Stimulated activated CD4-positive, alpha-beta T cell treated with anti-CD3 and anti-CD28 coated beads, Interleukin-4, amount 100 ng/mL, for 4 hours (primary cell): Measurements from ENCODE around the gene DPAGT1.
A peak's percentile ranks its signal among the peaks of the same experiment; 100 is the strongest.
"Not testable (repeated sequence)": the region's sequence is repeated elsewhere in the genome, so short reads cannot be mapped to it uniquely, and the experiment has no call there.

Source experiments
- DNase-seq, 2 experiments: peaks; one replicate each; pipeline ENCODE4 v3.0.0-alpha.2; 2020

Gene DPAGT1

GRCh38 chr11:119115484-119116234 is 14.0 kb upstream of the DPAGT1 start:
- DNase-seq, result no peak

- no peak for DNase-seq
These were observed 12.7 kb upstream of the DPAGT1 start for GRCh38 chr11:119114351-119114750.

DNA sequence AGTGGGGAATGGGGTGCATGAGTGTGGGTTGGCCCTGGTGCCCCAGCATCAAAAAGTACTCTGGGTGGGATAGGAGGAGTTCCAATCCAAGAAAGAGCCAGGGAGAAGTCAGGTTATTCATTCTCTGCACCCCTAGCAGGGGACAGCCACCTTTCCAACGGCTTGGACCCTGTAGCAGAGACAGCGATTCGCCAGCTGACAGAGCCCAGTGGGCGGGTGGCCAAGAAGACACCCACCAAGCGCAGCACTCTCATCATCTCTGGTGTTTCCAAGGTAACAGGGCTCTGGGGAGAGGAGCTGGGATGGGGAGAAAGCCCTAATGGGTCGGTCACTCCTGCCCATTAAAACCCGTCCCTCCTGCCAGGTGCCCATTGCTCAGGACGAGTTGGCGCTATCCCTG is 12.1 kb upstream of the DPAGT1 start:
- DNase-seq, result no peak

- no peak for DNase-seq
These were observed 10.8 kb upstream of the DPAGT1 start for GRCh38 chr11:119112314-119113020.

GRCh38 chr11:119111361-119111925 is 9.8 kb upstream of the DPAGT1 start:
- no peak for DNase-seq

DNA sequence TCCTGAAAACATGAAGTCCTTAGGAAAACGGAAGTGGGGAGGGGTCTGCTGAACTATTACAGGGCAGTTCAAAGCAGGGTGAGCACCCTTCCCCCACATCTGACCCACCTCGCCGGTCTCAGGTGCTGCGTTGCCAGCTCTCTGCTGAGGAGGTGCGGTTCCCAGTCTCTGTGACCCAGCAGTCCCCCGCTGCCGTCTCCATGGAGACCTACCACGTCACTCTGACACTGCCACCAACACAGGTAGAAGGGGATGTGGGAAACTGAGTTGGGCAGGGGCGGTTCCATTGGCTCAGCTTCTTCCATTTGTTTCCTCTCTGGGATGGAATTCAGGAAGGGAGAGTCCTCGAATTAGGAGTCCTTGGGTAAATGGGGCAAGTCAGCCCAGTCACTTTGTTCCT is 8.8 kb upstream of the DPAGT1 start:
- DNase-seq, result no peak

GRCh38 chr11:119109843-119110242 is 8.2 kb upstream of the DPAGT1 start:
- DNase-seq, result no peak

- no peak for DNase-seq
These were observed 7.2 kb upstream of the DPAGT1 start for GRCh38 chr11:119108857-119109221.

GRCh38 chr11:119108146-119108856 is 6.6 kb upstream of the DPAGT1 start:
- DNase-seq, result peak in 1 of 2 experiments; percentile 16

DNA sequence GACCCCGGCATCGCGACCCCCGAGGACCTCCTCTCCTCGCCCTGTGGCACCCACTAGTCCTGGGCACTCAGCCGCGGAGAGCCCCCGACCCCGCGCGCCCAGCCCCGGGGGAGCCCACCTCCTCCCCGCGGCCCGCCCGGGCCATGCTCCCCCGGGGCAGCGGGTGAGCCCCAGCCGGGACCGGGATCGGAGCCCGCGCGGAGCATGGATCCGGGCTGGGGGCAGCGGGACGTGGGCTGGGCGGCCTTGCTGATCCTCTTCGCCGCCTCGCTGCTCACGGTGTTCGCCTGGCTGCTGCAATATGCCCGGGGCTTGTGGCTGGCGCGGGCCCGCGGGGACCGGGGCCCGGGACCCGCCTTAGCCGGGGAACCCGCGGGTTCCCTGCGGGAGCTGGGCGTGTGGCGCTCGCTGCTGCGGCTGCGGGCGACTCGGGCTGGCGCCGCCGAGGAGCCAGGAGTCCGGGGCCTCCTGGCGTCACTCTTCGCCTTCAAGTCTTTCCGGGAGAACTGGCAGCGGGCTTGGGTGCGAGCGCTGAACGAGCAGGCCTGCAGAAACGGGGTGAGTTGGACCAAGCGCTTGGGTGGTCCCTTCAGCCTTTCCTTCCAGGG is 6.0 kb upstream of the DPAGT1 start:
- DNase-seq, result no peak

- peak; percentile 88 to 93 for DNase-seq
These were observed 5.2 kb upstream of the DPAGT1 start, which contains the start of gene C2CD2L for GRCh38 chr11:119106564-119107537. Gene C2CD2L (plus strand): TSS chr11:119107344. CDS start chr11:119107742, 398 bp downstream.

DNA sequence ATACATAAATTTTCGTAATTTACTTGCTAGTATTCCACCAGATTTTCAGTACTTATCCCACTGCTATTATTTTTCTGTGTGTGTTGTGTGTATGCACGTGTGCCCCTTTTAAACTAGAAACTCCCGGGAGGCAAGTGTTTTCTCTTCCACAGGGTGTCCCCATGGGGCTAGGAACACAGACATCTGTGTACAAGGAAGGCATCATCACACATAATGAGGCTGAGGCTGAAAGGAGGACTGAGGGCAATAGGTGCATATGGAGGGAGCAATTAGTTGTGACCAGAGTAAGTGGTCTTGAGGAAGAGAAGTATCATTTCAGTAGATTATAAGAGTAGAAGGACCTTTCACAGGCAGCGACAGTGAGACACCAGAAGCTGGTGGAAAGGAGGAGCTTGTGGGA is 2.1 kb upstream of the DPAGT1 start:
- no peak for DNase-seq

DNA sequence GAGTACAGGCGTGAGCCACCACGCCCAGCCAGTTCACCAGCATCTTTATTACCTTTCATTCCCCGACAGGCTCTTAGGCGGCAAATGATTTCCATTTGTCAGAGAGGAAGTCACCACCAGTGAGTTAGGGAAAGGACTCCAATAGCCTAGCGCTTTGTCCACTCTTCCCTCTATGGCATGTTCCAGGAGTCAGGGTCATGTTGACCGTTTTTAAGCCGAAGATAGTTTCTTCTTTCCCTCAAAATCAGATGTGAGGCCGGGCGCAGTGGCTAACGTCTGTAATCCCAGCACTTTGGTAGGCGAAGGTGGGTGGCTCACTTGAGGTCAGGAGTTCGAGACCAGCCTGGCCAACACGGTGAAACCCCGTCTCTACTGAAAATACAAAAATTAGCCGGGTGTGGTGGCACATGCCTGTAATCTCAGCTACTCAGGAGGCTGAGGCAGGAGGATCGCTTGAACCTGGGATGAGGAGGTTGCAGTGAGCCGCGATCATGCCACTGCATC is 1.6 kb upstream of the DPAGT1 start:
- DNase-seq, result not testable (repeated sequence)

GRCh38 chr11:119100994-119101758 is 477 bp downstream of the DPAGT1 start:
- DNase-seq, result no peak

DNA sequence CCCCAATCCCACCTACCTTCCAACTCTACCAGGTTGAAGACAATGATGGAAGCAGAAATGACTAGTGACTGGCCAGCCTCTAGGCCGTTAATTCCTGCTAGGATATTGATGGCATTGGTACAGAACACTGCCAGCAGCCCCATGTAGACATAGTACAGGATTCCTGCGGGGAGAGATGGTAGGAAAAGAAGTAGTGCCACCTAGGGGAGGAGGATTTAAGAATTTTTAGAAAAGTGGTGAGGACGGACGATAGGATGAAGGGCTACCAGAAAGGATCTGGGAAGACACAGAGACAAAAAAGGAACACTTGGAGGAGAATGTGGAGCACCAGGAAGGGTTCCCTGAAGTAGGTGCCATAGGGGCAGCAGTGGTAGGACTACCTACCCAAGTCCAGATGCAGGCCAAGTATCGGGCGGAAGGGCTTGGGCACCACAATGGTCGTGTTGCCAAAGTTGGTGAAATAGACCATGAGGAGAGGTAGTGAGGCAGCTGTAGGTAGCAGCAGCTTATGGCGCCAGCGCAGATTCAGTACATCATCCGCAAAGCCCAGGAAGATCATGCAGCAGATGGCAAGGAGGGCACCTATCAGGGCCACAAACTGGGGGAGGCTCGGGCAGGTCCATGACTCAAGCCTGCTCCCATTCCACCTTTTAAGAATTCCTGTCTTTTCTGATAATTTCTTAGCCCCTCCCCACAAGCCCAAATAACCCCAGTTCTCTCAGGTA is 1.2 kb downstream of the DPAGT1 start:
- DNase-seq, result no peak

- DNase-seq, result no peak
These were observed 1.9 kb downstream of the DPAGT1 start for GRCh38 chr11:119099711-119100110.

- DNase-seq, result peak; percentile 97 to 100
These were observed 6.4 kb downstream of the DPAGT1 start for GRCh38 chr11:119095066-119095880.

- DNase-seq, result peak; percentile 55 to 59
These were observed 6.9 kb downstream of the DPAGT1 start for GRCh38 chr11:119094816-119095065.
